HG03378 (cell line): ENCODE measurements around the gene SAMMSON.
A peak's percentile ranks its signal among the peaks of the same experiment; 100 is the strongest.

Source experiments
- ATAC-seq: cut with Tn5 transposase; IDR thresholded peaks from one replicate; pipeline ENCODE4 v1.9.1; 2021; ENCODE audit warnings: mild to moderate bottlenecking, moderate library complexity; ENCODE audit not compliant: unreplicated experiment

The SAMMSON gene

GRCh38 chr3:70085613-70086012, 86.1 kb downstream of the SAMMSON start:
- ATAC-seq: no peak

GRCh38 chr3:70086336-70086735, 86.8 kb downstream of the SAMMSON start:
- no peak for ATAC-seq

GRCh38 chr3:70090322-70090913, 90.9 kb downstream of the SAMMSON start:
- peak; percentile 65 for ATAC-seq

GRCh38 chr3:70094197-70094596, 94.7 kb downstream of the SAMMSON start:
- ATAC-seq: no peak

- ATAC-seq: no peak
Observed at GRCh38 chr3:70095260-70095659, 95.7 kb downstream of the SAMMSON start.

GRCh38 chr3:70096376-70097066, 97.0 kb downstream of the SAMMSON start:
- ATAC-seq: peak; percentile 99

GRCh38 chr3:70097084-70097483, 97.6 kb downstream of the SAMMSON start:
- ATAC-seq: no peak

- ATAC-seq: no peak
Observed at GRCh38 chr3:70108072-70108471, 108.5 kb downstream of the SAMMSON start.

GRCh38 chr3:70108546-70108945, 109.0 kb downstream of the SAMMSON start:
- ATAC-seq: no peak

- ATAC-seq: no peak
Observed at GRCh38 chr3:70110066-70110465, 110.5 kb downstream of the SAMMSON start.

- ATAC-seq: no peak
Observed at GRCh38 chr3:70111411-70111810, 111.9 kb downstream of the SAMMSON start.

- ATAC-seq: no peak
Observed at GRCh38 chr3:70112751-70113150, 113.2 kb downstream of the SAMMSON start.

GRCh38 chr3:70114431-70114830, 114.9 kb downstream of the SAMMSON start:
- no peak for ATAC-seq

GRCh38 chr3:70119879-70120278, 120.3 kb downstream of the SAMMSON start:
- no peak for ATAC-seq
